GM23338 (cell line): ENCODE data around the gene RIPK4. TPM values are rescaled to one million over a fixed set of nuclear protein-coding genes. Genes with fewer than 3 reads are reported as not detected.

Experiments
- ATAC-seq: fragments of 200-7000 bp; cut with Tn5 transposase; 3 replicates; pipeline ENCODE4 v1.9.1; 2020
- DNase-seq: peaks from one replicate; pipeline ENCODE4 v3.0.0-alpha.2; 2015; ENCODE audit warnings: low spot score
- H2AFZ ChIP-seq: fragments of 200-600 bp; sonication (generic); 2 replicates; pipeline ENCODE4 v1.8.0; 2016; ENCODE audit warnings: antibody characterized with exemption, mild to moderate bottlenecking, moderate library complexity
- H3F3A ChIP-seq: fragments of 200-600 bp; sonication (generic); replicated peaks from 2 replicates; pipeline ENCODE4 v1.8.0; 2017; ENCODE audit warnings: antibody characterized with exemption, mixed run types, low read depth
- H3K27ac ChIP-seq: fragments of 200-600 bp; sonication (generic); 2 replicates; pipeline ENCODE4 v1.6.1; 2016; ENCODE audit warnings: low read depth
- H3K27me3 ChIP-seq: fragments of 200-600 bp; sonication (generic); 2 replicates; pipeline ENCODE4 v1.8.0; 2016; ENCODE audit warnings: mild to moderate bottlenecking, mixed run types, moderate library complexity; ENCODE audit not compliant: insufficient read depth
- H3K36me3 ChIP-seq: fragments of 200-600 bp; sonication (generic); 2 replicates; pipeline ENCODE4 v1.8.0; 2016; ENCODE audit warnings: mild to moderate bottlenecking; ENCODE audit not compliant: insufficient read depth
- H3K4me1 ChIP-seq: fragments of 200-600 bp; sonication (generic); 2 replicates; pipeline ENCODE4 v1.8.0; 2016; ENCODE audit warnings: mild to moderate bottlenecking, moderate library complexity; ENCODE audit not compliant: insufficient read depth
- H3K4me2 ChIP-seq: fragments of 200-600 bp; sonication (generic); 2 replicates; pipeline ENCODE4 v1.7.1; 2017; ENCODE audit warnings: mixed run types
- H3K4me3 ChIP-seq: fragments of 200-600 bp; sonication (generic); 2 replicates; pipeline ENCODE4 v1.6.1; 2016; ENCODE audit warnings: mixed run types
- H3K79me2 ChIP-seq: fragments of 200-600 bp; sonication (generic); replicated peaks from 2 replicates; pipeline ENCODE4 v1.8.0; 2017; ENCODE audit warnings: mild to moderate bottlenecking; ENCODE audit not compliant: insufficient read depth
- H3K9me2 ChIP-seq: fragments of 200-600 bp; sonication (generic); 2 replicates; pipeline ENCODE4 v1.8.0; 2017; ENCODE audit not compliant: insufficient read depth
- H4K20me1 ChIP-seq: fragments of 200-600 bp; sonication (generic); replicated peaks from 2 replicates; pipeline ENCODE4 v1.8.0; 2017; ENCODE audit warnings: mild to moderate bottlenecking; ENCODE audit not compliant: insufficient read depth
- H3K27ac Mint-ChIP-seq: 2 replicates; pipeline ENCODE4 v1.8.0; 2020; ENCODE audit warnings: inconsistent platforms, mild to moderate bottlenecking, moderate library complexity, mixed read lengths
- H3K27me3 Mint-ChIP-seq: 3 replicates; pipeline ENCODE4 v1.8.0; 2022; ENCODE audit warnings: low read depth, mild to moderate bottlenecking, moderate library complexity, mixed read lengths, inconsistent platforms; ENCODE audit not compliant: insufficient read depth, poor library complexity
- H3K36me3 Mint-ChIP-seq: 3 replicates; pipeline ENCODE4 v1.8.0; 2021; ENCODE audit warnings: low read depth, mild to moderate bottlenecking, inconsistent platforms, moderate library complexity, mixed read lengths
- H3K4me1 Mint-ChIP-seq: 3 replicates; pipeline ENCODE4 v1.8.0; 2020; ENCODE audit warnings: mild to moderate bottlenecking, inconsistent platforms, mixed read lengths
- H3K4me3 Mint-ChIP-seq: 3 replicates; pipeline ENCODE4 v1.8.0; 2021; ENCODE audit warnings: moderate library complexity, mild to moderate bottlenecking, inconsistent platforms, mixed read lengths
- H3K9me3 Mint-ChIP-seq: 3 replicates; pipeline ENCODE4 v1.8.0; 2020; ENCODE audit warnings: moderate library complexity, mild to moderate bottlenecking, inconsistent platforms, mixed read lengths
- ETS1 ChIP-seq: IDR thresholded peaks from 2 replicates; pipeline ENCODE4 v1.6.1; 2016; ENCODE audit warnings: antibody characterized with exemption
- EZH2 ChIP-seq: fragments of 200-600 bp; sonication (generic); IDR thresholded peaks from one replicate; pipeline ENCODE4 v1.8.0; 2017; ENCODE audit warnings: antibody characterized with exemption, mild to moderate bottlenecking, low read depth; ENCODE audit not compliant: unreplicated experiment
- JUNB ChIP-seq: IDR thresholded peaks from one replicate; pipeline ENCODE4 v1.6.1; 2016; ENCODE audit warnings: antibody characterized with exemption; ENCODE audit not compliant: unreplicated experiment
- NANOG ChIP-seq: IDR thresholded peaks from 2 replicates; pipeline ENCODE4 v1.6.1; 2016; ENCODE audit warnings: antibody characterized with exemption, borderline replicate concordance
- POLR2AphosphoS5 ChIP-seq: IDR thresholded peaks from 2 replicates; pipeline ENCODE4 v1.6.1; 2016; ENCODE audit warnings: antibody characterized with exemption, low read depth
- STAT1 ChIP-seq: IDR thresholded peaks from one replicate; pipeline ENCODE4 v1.6.1; 2016; ENCODE audit warnings: antibody characterized with exemption; ENCODE audit not compliant: unreplicated experiment
- ZNF114 ChIP-seq: fragments of 250-450 bp; sonication (Bioruptor Pico); IDR thresholded peaks from 2 replicates; pipeline ENCODE4 v1.5.0; 2020; ENCODE audit warnings: mild to moderate bottlenecking, moderate library complexity
- ZNF331 ChIP-seq: fragments of 250-450 bp; sonication (Bioruptor Pico); IDR thresholded peaks from 2 replicates; pipeline ENCODE4 v1.5.0; 2020; ENCODE audit warnings: low read depth, mild to moderate bottlenecking, moderate library complexity
- polyA plus RNA-seq: library from polyadenylated mRNA; unstranded; fragments of >200 nt; fragmentation: Nextera tagmentation; extraction: Ambion mirVana; gene quantifications from 2 replicates; pipeline ENCODE4 v1.2.1, GENCODE V29; 2016
- total RNA-seq: library from RNA; depleted of rRNA; stranded (reverse); fragments of >200 nt; shearing (Covaris generic); gene quantifications from 2 replicates; pipeline ENCODE4 v1.2.3, GENCODE V29; 2014
- TF ChIP-seq, protein P1 (sequence below): fragments of 250-450 bp; sonication (Bioruptor Pico); IDR thresholded peaks from 2 replicates; pipeline ENCODE4 v1.5.0; 2020; ENCODE audit warnings: mild to moderate bottlenecking, moderate library complexity

The RIPK4 gene
- total and polyA plus RNA-seq, 2 experiments from 2014 or later = 2.5 to 9.9 TPM

- TF ChIP-seq, protein P1, sequence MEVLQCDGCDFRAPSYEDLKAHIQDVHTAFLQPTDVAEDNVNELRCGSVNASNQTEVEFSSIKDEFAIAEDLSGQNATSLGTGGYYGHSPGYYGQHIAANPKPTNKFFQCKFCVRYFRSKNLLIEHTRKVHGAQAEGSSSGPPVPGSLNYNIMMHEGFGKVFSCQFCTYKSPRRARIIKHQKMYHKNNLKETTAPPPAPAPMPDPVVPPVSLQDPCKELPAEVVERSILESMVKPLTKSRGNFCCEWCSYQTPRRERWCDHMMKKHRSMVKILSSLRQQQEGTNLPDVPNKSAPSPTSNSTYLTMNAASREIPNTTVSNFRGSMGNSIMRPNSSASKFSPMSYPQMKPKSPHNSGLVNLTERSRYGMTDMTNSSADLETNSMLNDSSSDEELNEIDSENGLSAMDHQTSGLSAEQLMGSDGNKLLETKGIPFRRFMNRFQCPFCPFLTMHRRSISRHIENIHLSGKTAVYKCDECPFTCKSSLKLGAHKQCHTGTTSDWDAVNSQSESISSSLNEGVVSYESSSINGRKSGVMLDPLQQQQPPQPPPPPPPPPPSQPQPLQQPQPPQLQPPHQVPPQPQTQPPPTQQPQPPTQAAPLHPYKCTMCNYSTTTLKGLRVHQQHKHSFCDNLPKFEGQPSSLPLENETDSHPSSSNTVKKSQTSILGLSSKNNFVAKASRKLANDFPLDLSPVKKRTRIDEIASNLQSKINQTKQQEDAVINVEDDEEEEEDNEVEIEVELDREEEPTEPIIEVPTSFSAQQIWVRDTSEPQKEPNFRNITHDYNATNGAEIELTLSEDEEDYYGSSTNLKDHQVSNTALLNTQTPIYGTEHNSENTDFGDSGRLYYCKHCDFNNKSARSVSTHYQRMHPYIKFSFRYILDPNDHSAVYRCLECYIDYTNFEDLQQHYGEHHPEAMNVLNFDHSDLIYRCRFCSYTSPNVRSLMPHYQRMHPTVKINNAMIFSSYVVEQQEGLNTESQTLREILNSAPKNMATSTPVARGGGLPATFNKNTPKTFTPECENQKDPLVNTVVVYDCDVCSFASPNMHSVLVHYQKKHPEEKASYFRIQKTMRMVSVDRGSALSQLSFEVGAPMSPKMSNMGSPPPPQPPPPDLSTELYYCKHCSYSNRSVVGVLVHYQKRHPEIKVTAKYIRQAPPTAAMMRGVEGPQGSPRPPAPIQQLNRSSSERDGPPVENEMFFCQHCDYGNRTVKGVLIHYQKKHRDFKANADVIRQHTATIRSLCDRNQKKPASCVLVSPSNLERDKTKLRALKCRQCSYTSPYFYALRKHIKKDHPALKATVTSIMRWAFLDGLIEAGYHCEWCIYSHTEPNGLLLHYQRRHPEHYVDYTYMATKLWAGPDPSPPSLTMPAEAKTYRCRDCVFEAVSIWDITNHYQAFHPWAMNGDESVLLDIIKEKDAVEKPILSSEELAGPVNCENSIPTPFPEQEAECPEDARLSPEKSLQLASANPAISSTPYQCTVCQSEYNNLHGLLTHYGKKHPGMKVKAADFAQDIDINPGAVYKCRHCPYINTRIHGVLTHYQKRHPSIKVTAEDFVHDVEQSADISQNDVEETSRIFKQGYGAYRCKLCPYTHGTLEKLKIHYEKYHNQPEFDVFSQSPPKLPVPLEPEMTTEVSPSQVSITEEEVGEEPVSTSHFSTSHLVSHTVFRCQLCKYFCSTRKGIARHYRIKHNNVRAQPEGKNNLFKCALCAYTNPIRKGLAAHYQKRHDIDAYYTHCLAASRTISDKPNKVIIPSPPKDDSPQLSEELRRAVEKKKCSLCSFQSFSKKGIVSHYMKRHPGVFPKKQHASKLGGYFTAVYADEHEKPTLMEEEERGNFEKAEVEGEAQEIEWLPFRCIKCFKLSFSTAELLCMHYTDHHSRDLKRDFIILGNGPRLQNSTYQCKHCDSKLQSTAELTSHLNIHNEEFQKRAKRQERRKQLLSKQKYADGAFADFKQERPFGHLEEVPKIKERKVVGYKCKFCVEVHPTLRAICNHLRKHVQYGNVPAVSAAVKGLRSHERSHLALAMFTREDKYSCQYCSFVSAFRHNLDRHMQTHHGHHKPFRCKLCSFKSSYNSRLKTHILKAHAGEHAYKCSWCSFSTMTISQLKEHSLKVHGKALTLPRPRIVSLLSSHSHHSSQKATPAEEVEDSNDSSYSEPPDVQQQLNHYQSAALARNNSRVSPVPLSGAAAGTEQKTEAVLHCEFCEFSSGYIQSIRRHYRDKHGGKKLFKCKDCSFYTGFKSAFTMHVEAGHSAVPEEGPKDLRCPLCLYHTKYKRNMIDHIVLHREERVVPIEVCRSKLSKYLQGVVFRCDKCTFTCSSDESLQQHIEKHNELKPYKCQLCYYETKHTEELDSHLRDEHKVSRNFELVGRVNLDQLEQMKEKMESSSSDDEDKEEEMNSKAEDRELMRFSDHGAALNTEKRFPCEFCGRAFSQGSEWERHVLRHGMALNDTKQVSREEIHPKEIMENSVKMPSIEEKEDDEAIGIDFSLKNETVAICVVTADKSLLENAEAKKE (CRISPR knock-in tag) = no peak
- no peak for TF ChIP-seq JUNB
- no peak for TF ChIP-seq ZNF331 (CRISPR knock-in tag)
- TF ChIP-seq NANOG = no peak
- no peak for TF ChIP-seq EZH2
- TF ChIP-seq ZNF114 (CRISPR knock-in tag) = no peak
- no peak for TF ChIP-seq POLR2AphosphoS5
Measured at GRCh38 chr21:41775149-41775472, 8.3 kb upstream of the RIPK4 start (continued).

DNA sequence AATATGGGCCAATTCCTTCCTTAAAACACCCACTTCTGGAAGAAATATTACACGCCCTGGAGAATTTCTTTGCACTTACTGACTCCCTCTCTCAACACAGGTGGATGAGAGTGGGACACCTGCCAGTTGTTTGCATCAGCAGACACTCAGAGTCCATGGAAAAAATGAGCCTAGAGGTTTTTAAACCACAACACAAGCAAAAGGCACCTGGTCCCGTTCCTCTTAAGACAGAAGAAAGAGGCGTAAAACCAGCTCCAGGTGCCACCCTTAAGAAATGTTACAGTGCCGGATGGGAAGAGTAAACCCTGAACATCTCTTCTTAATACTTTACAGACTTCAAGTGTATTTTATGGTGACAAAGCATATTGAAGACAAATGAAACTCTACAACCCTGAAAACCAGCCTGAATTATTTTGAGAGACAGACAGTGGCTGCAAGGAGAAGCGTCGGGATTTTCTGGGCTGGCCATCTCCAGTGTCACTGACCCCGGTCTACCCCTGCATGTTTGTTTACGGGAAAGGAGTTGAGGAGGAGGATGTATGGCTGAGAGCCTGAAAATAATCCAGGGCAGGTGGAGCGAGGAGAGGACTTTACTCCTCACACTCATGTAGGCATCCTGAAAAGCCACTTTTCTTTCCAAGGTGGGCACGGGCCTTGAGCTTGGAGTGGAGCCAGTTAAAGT lies 7.8 kb upstream of the RIPK4 start:
- H3K27ac Mint-ChIP-seq = no peak overlapping the region
- Histone ChIP-seq H3F3A (no peaks in the 10 kb centered on the region), H3K36me3 (no peaks in the 10 kb centered on the region), H3K4me3 (no peak overlapping the region), H3K27me3 (peaks cover 29% of the 10 kb centered on the region), H3K9me2 (no peaks in the 10 kb centered on the region), H3K4me2 (no peak overlapping the region), H3K79me2 (no peaks in the 10 kb centered on the region), H3K27ac (no peak overlapping the region), H2AFZ (no peak overlapping the region), H3K4me1 (peaks cover 16% of the 10 kb centered on the region), H4K20me1 (0 out of 2 replicates have a peak, but pooled peaks cover 3% of the 10 kb centered on the region)
- no peak overlapping the region for H3K4me3 Mint-ChIP-seq
- no peaks in the 10 kb centered on the region for H3K36me3 Mint-ChIP-seq
- no peaks in the 10 kb centered on the region for H3K9me3 Mint-ChIP-seq
- H3K27me3 Mint-ChIP-seq = peaks cover 36% of the 10 kb centered on the region
- ATAC-seq (no peak), DNase-seq (no peak)
- H3K4me1 Mint-ChIP-seq = peaks cover 41% of the 10 kb centered on the region
- no peak for TF ChIP-seq STAT1
- no peak for TF ChIP-seq JUNB
- TF ChIP-seq, protein P1 (CRISPR knock-in tag) = no peak
- no peak for TF ChIP-seq ETS1
- no peak for TF ChIP-seq ZNF114 (CRISPR knock-in tag)
